ENCODE data around the gene ABCA3. TPM values are rescaled to one million over a fixed set of nuclear protein-coding genes. Genes with fewer than 3 reads are reported as not detected.
"Not testable (repeated sequence)": the region's sequence is repeated elsewhere in the genome, so short reads cannot be mapped to it uniquely, and the experiment has no call there.

The ABCA3 gene
- total RNA-seq, 1 donor from 2014 or later: 39.0 TPM

- intact Hi-C loops (cut with DNase I): no loop called here
- no peak for ATAC-seq
- DNase-seq (ENCODE audit: low spot score): no peak
Observed at GRCh38 chr16:2270588-2271470, 69.7 kb downstream of the ABCA3 start.

- DNase-seq (ENCODE audit: low spot score): no peak
- intact Hi-C loops (cut with DNase I): no loop called here
Observed at GRCh38 chr16:2270070-2270462, 70.5 kb downstream of the ABCA3 start.

GRCh38 chr16:2267913-2268666 lies 72.4 kb downstream of the ABCA3 start, which contains the start of gene RNPS1:
Gene RNPS1 (minus strand): TSS chr16:2268126. CDS start chr16:2264643, 3,483 bp downstream.
- DNase-seq (ENCODE audit: low spot score) (peak; percentile 98), ATAC-seq (peak; percentile 97)
- intact Hi-C loops (cut with DNase I): no loop called here

More at GRCh38 chr16:2270070-2270462, 70.5 kb downstream of the ABCA3 start:
- ATAC-seq: no peak

- DNase-seq (ENCODE audit: low spot score); intact Hi-C loops (cut with DNase I): not testable (repeated sequence)
- peak; percentile 82 for ATAC-seq
Observed at GRCh38 chr16:2267505-2267912, 73.0 kb downstream of the ABCA3 start.

GRCh38 chr16:2266887-2267286 lies 73.6 kb downstream of the ABCA3 start:
- intact Hi-C loops (cut with DNase I); DNase-seq (ENCODE audit: low spot score); ATAC-seq: not testable (repeated sequence)

- DNase-seq (ENCODE audit: low spot score); intact Hi-C loops (cut with DNase I); ATAC-seq: not testable (repeated sequence)
Observed at GRCh38 chr16:2263026-2263425, 77.5 kb downstream of the ABCA3 start.

GRCh38 chr16:2260250-2260649 lies 80.3 kb downstream of the ABCA3 start:
- intact Hi-C loops (cut with DNase I): no loop called here
- ATAC-seq: no peak
- no peak for DNase-seq (ENCODE audit: low spot score)

- not testable (repeated sequence) for ATAC-seq; DNase-seq (ENCODE audit: low spot score)
- intact Hi-C loops (cut with DNase I): loop anchor here (5.0 kb wide), 1 partner anchor 251 kb away; the partner anchor contains the start of gene ZNF598
Observed at GRCh38 chr16:2258530-2258929, 82.0 kb downstream of the ABCA3 start.

GRCh38 chr16:2257726-2258125 lies 82.8 kb downstream of the ABCA3 start:
- intact Hi-C loops (cut with DNase I): loop anchor here (5.0 kb wide), 1 partner anchor 250 kb away; the partner anchor contains the start of gene ZNF598
- ATAC-seq: no peak
- no peak for DNase-seq (ENCODE audit: low spot score)

- ATAC-seq: no peak
- no peak for DNase-seq (ENCODE audit: low spot score)
- intact Hi-C loops (cut with DNase I): loop anchor here (5.0 kb wide), 1 partner anchor 249 kb away; the partner anchor contains the start of gene ZNF598
Observed at GRCh38 chr16:2256531-2257140, 83.9 kb downstream of the ABCA3 start.

- intact Hi-C loops (cut with DNase I): loop anchor here (1.0 kb wide), 1 partner anchor 233 kb away; no protein-coding TSS in a partner anchor
- ATAC-seq: no peak
- no peak for DNase-seq (ENCODE audit: low spot score)
Observed at GRCh38 chr16:2253293-2253692, 87.2 kb downstream of the ABCA3 start.

GRCh38 chr16:2252806-2253148 lies 87.8 kb downstream of the ABCA3 start:
- intact Hi-C loops (cut with DNase I): loop anchor here (1.0 kb wide), 1 partner anchor 232 kb away; no protein-coding TSS in a partner anchor
- ATAC-seq (no peak), DNase-seq (ENCODE audit: low spot score) (no peak)

GRCh38 chr16:2251296-2252111 lies 89.0 kb downstream of the ABCA3 start, which contains the start of gene ECI1:
Gene ECI1 (minus strand): TSS chr16:2251587. CDS start chr16:2251566, 21 bp downstream.
- intact Hi-C loops (cut with DNase I): no loop called here
- ATAC-seq (peak; percentile 99), DNase-seq (ENCODE audit: low spot score) (peak; percentile 98)

- intact Hi-C loops (cut with DNase I): no loop called here
- no peak for ATAC-seq
- no peak for DNase-seq (ENCODE audit: low spot score)
Observed at GRCh38 chr16:2250652-2251295, 89.8 kb downstream of the ABCA3 start.

GRCh38 chr16:2246301-2246885 lies 94.1 kb downstream of the ABCA3 start:
- intact Hi-C loops (cut with DNase I): no loop called here
- ATAC-seq: no peak
- no peak for DNase-seq (ENCODE audit: low spot score)

- ATAC-seq: no peak
- DNase-seq (ENCODE audit: low spot score): no peak
Observed at GRCh38 chr16:2244926-2245795, 95.4 kb downstream of the ABCA3 start.

More at GRCh38 chr16:2244926-2245795, 95.4 kb downstream of the ABCA3 start:
- intact Hi-C loops (cut with DNase I): no loop called here
